Endothelial cell of umbilical vein (primary cell): ENCODE data around the gene BCL2L13. TPM values are rescaled to one million over a fixed set of nuclear protein-coding genes. Genes with fewer than 3 reads are reported as not detected.
"Not testable (repeated sequence)": the region's sequence is repeated elsewhere in the genome, so short reads cannot be mapped to it uniquely, and the experiment has no call there.

Experiments
- BruUV-seq: library from RNA; stranded (reverse); fragments of 400-500 nt; replicated peaks from 2 replicates; lab custom pipeline; 2021; lab: Mats Ljungman, UMichigan
- CTCF ChIA-PET: fragments of 300-600, 350-600 bp; sonication (Branson Sonifier 250); formaldehyde crosslinking; loops from one replicate; lab custom pipeline; 2021; ENCODE audit warnings: antibody characterized with exemption, inconsistent platforms; lab: Charles Lee
- POLR2A ChIA-PET: fragments of 300-600, 350-600 bp; sonication (Branson Sonifier 250); formaldehyde crosslinking; loops from one replicate; lab custom pipeline; 2021; ENCODE audit warnings: antibody characterized with exemption, inconsistent platforms; lab: Charles Lee
- DNase-seq: peaks from one replicate; pipeline ENCODE4 v3.0.0-alpha.2; 2011; ENCODE audit warnings: low read depth, low spot score
- FAIRE-seq: peaks from 2 replicates; lab custom pipeline; 2011; peaks lifted over from hg19 to GRCh38; lab: Jason Lieb, UNC
- H2AFZ ChIP-seq: 2 replicates; pipeline ENCODE4 v1.6.0; 2012; ENCODE audit warnings: low read depth, low read length, control low read depth, inconsistent platforms
- H3K27ac ChIP-seq: 2 replicates; pipeline ENCODE4 v1.5.1; 2011; ENCODE audit warnings: low read depth, mild to moderate bottlenecking, control low read depth, low read length, moderate library complexity; ENCODE audit not compliant: insufficient read depth
- H3K27me3 ChIP-seq, 2 experiments: 2 replicates each; pipeline versions ENCODE4 v1.6.0 to v1.6.1; 2011; ENCODE audit warnings: low read length in 2 of 2, mixed read lengths in 1 of 2; ENCODE audit not compliant: control insufficient read depth in 2 of 2, insufficient read depth in 2 of 2
- H3K36me3 ChIP-seq, 2 experiments: 2 replicates in 1 of 2; 3 replicates in 1 of 2; pipeline ENCODE4 v1.5.1; 2011; ENCODE audit warnings: low read length in 2 of 2, mild to moderate bottlenecking in 1 of 2, moderate library complexity in 1 of 2; ENCODE audit not compliant: control insufficient read depth in 2 of 2, insufficient read depth in 2 of 2; ENCODE audit errors: extremely low read depth in 1 of 2
- H3K4me1 ChIP-seq: 3 replicates; pipeline ENCODE4 v1.5.1; 2011; ENCODE audit warnings: mild to moderate bottlenecking, low read length; ENCODE audit not compliant: control insufficient read depth, insufficient read depth; ENCODE audit errors: extremely low read depth
- H3K4me2 ChIP-seq: 2 replicates; pipeline ENCODE4 v1.6.1; 2011; ENCODE audit warnings: low read length, control low read depth, mixed read lengths; ENCODE audit not compliant: insufficient read depth
- H3K4me3 ChIP-seq, 3 experiments: fragments of 200-600 bp in 1 of 3; sonication (generic), shearing (Covaris generic) in 1 of 3; replicated peaks in 1 of 3; 2 replicates each; pipeline ENCODE4 v1.5.1; 2011 to 2016; ENCODE audit warnings: control low read depth in 3 of 3, low read length in 3 of 3, mild to moderate bottlenecking in 2 of 3, inconsistent platforms in 1 of 3, low read depth in 1 of 3, moderate library complexity in 1 of 3; ENCODE audit not compliant: insufficient read depth in 1 of 3
- H3K79me2 ChIP-seq: 2 replicates; pipeline ENCODE4 v1.6.0; 2012; ENCODE audit warnings: low read length, inconsistent platforms; ENCODE audit not compliant: control insufficient read depth, insufficient read depth
- H3K9ac ChIP-seq: replicated peaks from 2 replicates; pipeline ENCODE3; 2011; ENCODE audit warnings: low read length, control low read depth; ENCODE audit not compliant: insufficient read depth; ENCODE audit errors: extremely low read depth
- H3K9me1 ChIP-seq: replicated peaks from 3 replicates; pipeline ENCODE4 v1.6.0; 2011; ENCODE audit warnings: mild to moderate bottlenecking, low read length; ENCODE audit not compliant: control insufficient read depth, insufficient read depth; ENCODE audit errors: extremely low read depth
- H3K9me3 ChIP-seq: replicated peaks from 2 replicates; pipeline ENCODE4 v1.5.1; 2012; ENCODE audit warnings: low read length, inconsistent platforms; ENCODE audit not compliant: control insufficient read depth, insufficient read depth
- H4K20me1 ChIP-seq: replicated peaks from 2 replicates; pipeline ENCODE3; 2011; ENCODE audit warnings: mild to moderate bottlenecking, low read length; ENCODE audit not compliant: control insufficient read depth, insufficient read depth; ENCODE audit errors: extremely low read depth
- CTCF ChIP-seq, 2 donors: IDR thresholded peaks; 1 replicate in 1 of 2; 2 replicates in 1 of 2; pipeline ENCODE4 v1.5.1; 2011; ENCODE audit warnings: low read length in 2 of 2, mild to moderate bottlenecking in 2 of 2, moderate library complexity in 2 of 2, control low read depth in 1 of 2, inconsistent platforms in 1 of 2, low read depth in 1 of 2; ENCODE audit not compliant: insufficient read depth in 1 of 2; ENCODE audit errors: extremely low read depth in 1 of 2
- EZH2 ChIP-seq: IDR thresholded peaks from 2 replicates; pipeline ENCODE4 v1.6.1; 2012; ENCODE audit warnings: borderline replicate concordance, low read depth, mild to moderate bottlenecking, moderate library complexity, low read length, inconsistent platforms; ENCODE audit not compliant: severe bottlenecking
- FOS ChIP-seq: IDR thresholded peaks from 2 replicates; pipeline ENCODE4 v1.6.1; 2011; ENCODE audit warnings: mild to moderate bottlenecking, low read length, moderate library complexity, borderline replicate concordance; ENCODE audit not compliant: insufficient read depth
- GATA2 ChIP-seq: IDR thresholded peaks from 2 replicates; pipeline ENCODE4 v1.7.0; 2011; ENCODE audit warnings: low read depth, mild to moderate bottlenecking, moderate library complexity, mixed read lengths, low read length; ENCODE audit not compliant: insufficient read length, insufficient read depth
- JUN ChIP-seq: IDR thresholded peaks from 2 replicates; pipeline ENCODE4 v1.6.1; 2011; ENCODE audit warnings: borderline replicate concordance, low read depth; ENCODE audit not compliant: insufficient read length, insufficient read depth
- MAX ChIP-seq: IDR thresholded peaks from 2 replicates; pipeline ENCODE4 v1.6.1; 2011; ENCODE audit not compliant: insufficient read depth, insufficient read length
- MYC ChIP-seq: IDR thresholded peaks from one replicate; pipeline ENCODE4 v1.6.1; 2011; ENCODE audit warnings: mild to moderate bottlenecking, low read depth, low read length
- POLR2A ChIP-seq: IDR thresholded peaks from 2 replicates; pipeline ENCODE4 v1.6.1; 2012; ENCODE audit warnings: low read depth, mild to moderate bottlenecking, control low read depth, low read length
- POLR2AphosphoS5 ChIP-seq: IDR thresholded peaks from 2 replicates; pipeline ENCODE4 v1.6.1; 2012; ENCODE audit warnings: low read depth, mild to moderate bottlenecking, control low read depth, low read length, moderate library complexity; ENCODE audit not compliant: insufficient read depth
- dilution Hi-C: fragments of 300-500 bp; cut with MboI; formaldehyde crosslinking; loops from one replicate; pipeline ENCODE4 v1.15.0; 2019; ENCODE audit warnings: low sequenced_read_pairs; ENCODE audit not compliant: extremely low pct_ligation_motif_present
- intact Hi-C: fragments of 100-400 bp; cut with micrococcal nuclease; formaldehyde crosslinking; loops from one replicate; pipeline ENCODE4 v1.10.0; 2022
- polyA plus RNA-seq, 4 experiments: library from polyadenylated mRNA; depleted of rRNA in 3 of 4; stranded (reverse) in 3 of 4; unstranded in 1 of 4; fragments of >200 nt; gene quantifications; 2 replicates each; pipeline versions ENCODE4 v1.2.1 to v1.2.3, GENCODE V29; 2011 to 2012; ENCODE audit warnings: missing spikeins in 1 of 4
- total RNA-seq: library from RNA; stranded (reverse); gene quantifications from 2 replicates; pipeline ENCODE4 v1.2.3, GENCODE V29; 2021

Gene BCL2L13
- total and polyA plus RNA-seq, 2 donors (not counting 3 experiments of a cell fraction or from before 2014, with no cell fraction given): 28.1 to 36.2 TPM

GRCh38 chr22:17763442-17763841, 124.9 kb downstream of the BCL2L13 start:
- H3K9me3 ChIP-seq, H3K27me3 ChIP-seq, H3K4me3 ChIP-seq, DNase-seq, FAIRE-seq, H3K4me2 ChIP-seq, POLR2A ChIA-PET, H3K9ac ChIP-seq, dilution Hi-C loops, H2AFZ ChIP-seq, CTCF ChIA-PET, H4K20me1 ChIP-seq, H3K9me1 ChIP-seq, H3K27ac ChIP-seq, H3K4me1 ChIP-seq, BruUV-seq, intact Hi-C loops, H3K36me3 ChIP-seq: not testable (repeated sequence)
- peaks cover 38% of the 10 kb centered on the region for H3K79me2 ChIP-seq

GRCh38 chr22:17764036-17764435, 125.5 kb downstream of the BCL2L13 start:
- no peaks in the 10 kb centered on the region for H4K20me1 ChIP-seq

GRCh38 chr22:17764852-17765251, 126.3 kb downstream of the BCL2L13 start:
- not testable (repeated sequence) for H3K36me3 ChIP-seq

More at GRCh38 chr22:17764036-17764435, 125.5 kb downstream of the BCL2L13 start:
- Histone ChIP-seq H2AFZ (no peak overlapping the region), H3K9ac (no peak overlapping the region), H3K4me3 (no peak overlapping the region), H3K4me2 (no peak overlapping the region), H3K4me1 (no peaks in the 10 kb centered on the region), H3K9me1 (no peaks in the 10 kb centered on the region), H3K79me2 (peaks cover 36% of the 10 kb centered on the region), H3K9me3 (no peaks in the 10 kb centered on the region), H3K27me3 (no peaks in the 10 kb centered on the region), H3K27ac (no peak overlapping the region), H3K36me3 (no peaks in the 10 kb centered on the region)
- dilution Hi-C loops (no loop called here), intact Hi-C loops (no loop called here)
- ChIA-PET POLR2A (no interaction called here), CTCF (no interaction called here)
- DNase-seq (no peak), FAIRE-seq (peak; percentile 12)
- TF ChIP-seq POLR2AphosphoS5: no peak
- no peak for TF ChIP-seq JUN
- no peak for TF ChIP-seq CTCF (IDR thresholded peaks at IDR 0.05; ENCODE audit: extremely low read depth in 1 of 2, insufficient read depth in 1 of 2, low read depth in 1 of 2, low read length in 2 of 2)
- no peak for TF ChIP-seq MYC
- no peak for TF ChIP-seq FOS
- TF ChIP-seq POLR2A: no peak
- TF ChIP-seq EZH2: no peak
- TF ChIP-seq GATA2: no peak
- no peak for TF ChIP-seq MAX
- BruUV-seq: no TSS peak

More at GRCh38 chr22:17764852-17765251, 126.3 kb downstream of the BCL2L13 start:
- H2AFZ ChIP-seq, H3K9ac ChIP-seq, intact Hi-C loops, FAIRE-seq, H3K4me2 ChIP-seq, dilution Hi-C loops, H3K9me1 ChIP-seq, H3K9me3 ChIP-seq, POLR2A ChIA-PET, H3K4me3 ChIP-seq, H4K20me1 ChIP-seq, H3K27ac ChIP-seq, H3K4me1 ChIP-seq, DNase-seq, BruUV-seq, H3K27me3 ChIP-seq: not testable (repeated sequence)
- CTCF ChIA-PET: interaction anchor here (0.5 to 1.9 kb wide), 7 partner anchors 19 to 311 kb away, joined by 3 to 8 read pairs (median 5); no protein-coding TSS in a partner anchor
- peaks cover 40% of the 10 kb centered on the region for H3K79me2 ChIP-seq
